Esophagus squamous epithelium (tissue), 4 donors: ENCODE results near the gene PPIL1.

Experiments used
- POLR2A ChIP-seq, 4 donors: fragments of 450-650 bp; IDR thresholded peaks; one replicate each; pipeline ENCODE4 v1.6.1; 2017; ENCODE audit warnings: antibody characterized with exemption in 4 of 4, mild to moderate bottlenecking in 4 of 4, moderate library complexity in 3 of 4
- TF ChIP-seq, protein P1 (sequence below), 6 experiments: fragments of 450-650 bp in 4 of 6; fragments of 200-600 bp in 2 of 6; sonication (generic) in 2 of 6; IDR thresholded peaks; one replicate each; pipeline ENCODE4 v1.5.1; 2016 to 2019; ENCODE audit warnings: antibody characterized with exemption in 6 of 6, mild to moderate bottlenecking in 4 of 6, moderate library complexity in 4 of 6

DNA sequence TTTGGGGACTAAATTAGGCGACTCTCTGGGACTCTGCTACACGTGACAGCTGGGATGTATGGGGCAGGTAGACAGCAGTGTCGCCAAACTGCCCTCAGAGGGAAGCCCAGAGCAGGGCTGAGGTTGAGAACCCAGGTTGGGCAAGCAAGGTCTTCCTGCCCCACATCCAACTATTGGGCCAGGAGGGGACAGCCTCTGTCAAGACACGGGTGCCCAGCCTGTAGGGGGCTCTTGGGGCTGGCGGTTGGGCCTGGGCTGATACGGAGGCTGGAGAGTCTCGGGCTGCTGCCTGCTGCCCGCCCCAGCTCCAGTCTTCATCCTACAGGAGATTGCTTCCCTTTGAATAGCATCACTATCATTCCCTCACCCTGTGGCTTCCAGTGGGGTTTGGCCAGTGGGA is 68.7 kb downstream of the PPIL1 start:
- TF ChIP-seq, protein P1, sequence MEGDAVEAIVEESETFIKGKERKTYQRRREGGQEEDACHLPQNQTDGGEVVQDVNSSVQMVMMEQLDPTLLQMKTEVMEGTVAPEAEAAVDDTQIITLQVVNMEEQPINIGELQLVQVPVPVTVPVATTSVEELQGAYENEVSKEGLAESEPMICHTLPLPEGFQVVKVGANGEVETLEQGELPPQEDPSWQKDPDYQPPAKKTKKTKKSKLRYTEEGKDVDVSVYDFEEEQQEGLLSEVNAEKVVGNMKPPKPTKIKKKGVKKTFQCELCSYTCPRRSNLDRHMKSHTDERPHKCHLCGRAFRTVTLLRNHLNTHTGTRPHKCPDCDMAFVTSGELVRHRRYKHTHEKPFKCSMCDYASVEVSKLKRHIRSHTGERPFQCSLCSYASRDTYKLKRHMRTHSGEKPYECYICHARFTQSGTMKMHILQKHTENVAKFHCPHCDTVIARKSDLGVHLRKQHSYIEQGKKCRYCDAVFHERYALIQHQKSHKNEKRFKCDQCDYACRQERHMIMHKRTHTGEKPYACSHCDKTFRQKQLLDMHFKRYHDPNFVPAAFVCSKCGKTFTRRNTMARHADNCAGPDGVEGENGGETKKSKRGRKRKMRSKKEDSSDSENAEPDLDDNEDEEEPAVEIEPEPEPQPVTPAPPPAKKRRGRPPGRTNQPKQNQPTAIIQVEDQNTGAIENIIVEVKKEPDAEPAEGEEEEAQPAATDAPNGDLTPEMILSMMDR (IDR thresholded peaks at IDR 0.05) = no peak
- no peak for TF ChIP-seq POLR2A (IDR thresholded peaks at IDR 0.05)
